Ovary (tissue), 9 donors: ENCODE data around the gene SLC7A9. TPM values are rescaled to one million over a fixed set of nuclear protein-coding genes. Genes with fewer than 3 reads are reported as not detected.

Source experiments
- DNase-seq, 5 donors: peaks; one replicate each; pipeline ENCODE4 v3.0.0-alpha.2; 2019 to 2020
- H3K27ac ChIP-seq, 2 donors: fragments of 200-600 bp; one replicate each; pipeline versions ENCODE4 v1.5.1 to v1.8.0; 2019 to 2022
- H3K27me3 ChIP-seq: fragments of 200-600 bp; one replicate; pipeline ENCODE4 v1.8.0; 2022
- H3K36me3 ChIP-seq: fragments of 200-600 bp; sonication (generic); one replicate; pipeline ENCODE4 v1.5.1; 2019
- H3K4me1 ChIP-seq: one replicate; pipeline ENCODE4 v1.8.1; 2013; ENCODE audit warnings: mild to moderate bottlenecking, moderate library complexity; ENCODE audit not compliant: insufficient read depth
- H3K4me3 ChIP-seq: fragments of 200-600 bp; sonication (generic); one replicate; pipeline ENCODE4 v1.5.1; 2017
- H3K9me3 ChIP-seq, 2 donors: fragments of 200-600 bp in 1 of 2; sonication (generic) in 1 of 2; one replicate each; pipeline versions ENCODE4 v1.5.1 to v1.8.1; 2013 to 2019; ENCODE audit warnings: mild to moderate bottlenecking in 1 of 2, moderate library complexity in 1 of 2
- EP300 ChIP-seq: sonication (generic); formaldehyde crosslinking; IDR thresholded peaks from one replicate; pipeline ENCODE4 v1.6.1; 2017; ENCODE audit warnings: antibody characterized with exemption
- POLR2A ChIP-seq: fragments of 450-650 bp; IDR thresholded peaks from one replicate; pipeline ENCODE4 v1.6.1; 2017; ENCODE audit warnings: antibody characterized with exemption, mild to moderate bottlenecking, moderate library complexity
- WGBS, 3 donors: extraction: QIAGEN DNeasy Blood & Tissue Kit in 1 of 3; methylation state at CpG; one replicate each; pipeline versions ENCODE4 v1.1.5 to v1.1.7; 2013 to 2017; 5-methylcytosine and 5-hydroxymethylcytosine counted together
- intact Hi-C, 4 donors: fragments of 100-400 bp; cut with DNase I; formaldehyde crosslinking; loops; one replicate each; pipeline versions ENCODE4 v1.11.0 to v1.15.1; 2022 to 2023
- polyA plus RNA-seq, 2 donors: library from polyadenylated mRNA; stranded (reverse); fragments of 200-250 nt in 1 of 2; fragments of 350-450 nt in 1 of 2; fragmentation: Illumina TruSeq in 1 of 2; extraction: RNeasy Lipid Tissue Mini Kit (QIAGEN cat#74804) in 1 of 2; gene quantifications; one replicate each; pipeline ENCODE4 v1.2.3, GENCODE V29; 2013 to 2014
- total RNA-seq, 7 donors: library from RNA; depleted of rRNA in 2 of 7; stranded (reverse); fragments of >200 nt in 2 of 7; fragmentation: NEBNext Ultra II Directional in 3 of 7; extraction: Animal tissue kit (Norgen Biotek cat#: 25700) in 3 of 7; gene quantifications; one replicate each; pipeline versions ENCODE4 v1.1.0 to v1.2.4, GENCODE V29; 2016 to 2023
- TF ChIP-seq, protein P1 (sequence below), 3 donors: fragments of 450-650 bp in 2 of 3; fragments of 200-600 bp in 1 of 3; IDR thresholded peaks; one replicate each; pipeline versions ENCODE4 v1.5.1 to v1.8.0; 2016 to 2022; ENCODE audit warnings: antibody characterized with exemption in 3 of 3, mild to moderate bottlenecking in 1 of 3
- donor health status: DM: no; HTN: no; CAD: no; lungs with moderate emphysema.
- donor health status: DM: no; HTN: no; CAD: no.
- donor health status: Bipolar disorder and iron deficiency.
- donor health status: DM: yes; HTN: yes; CAD: no.
- donor health status: DM: no; HTN: no; CAD: no.
- donor health status: DM: yes; HTN: yes; CAD: no.

SLC7A9 gene
- total and polyA plus RNA-seq, 9 donors: 0.23 to 0.95 (median 0.64) TPM

DNA sequence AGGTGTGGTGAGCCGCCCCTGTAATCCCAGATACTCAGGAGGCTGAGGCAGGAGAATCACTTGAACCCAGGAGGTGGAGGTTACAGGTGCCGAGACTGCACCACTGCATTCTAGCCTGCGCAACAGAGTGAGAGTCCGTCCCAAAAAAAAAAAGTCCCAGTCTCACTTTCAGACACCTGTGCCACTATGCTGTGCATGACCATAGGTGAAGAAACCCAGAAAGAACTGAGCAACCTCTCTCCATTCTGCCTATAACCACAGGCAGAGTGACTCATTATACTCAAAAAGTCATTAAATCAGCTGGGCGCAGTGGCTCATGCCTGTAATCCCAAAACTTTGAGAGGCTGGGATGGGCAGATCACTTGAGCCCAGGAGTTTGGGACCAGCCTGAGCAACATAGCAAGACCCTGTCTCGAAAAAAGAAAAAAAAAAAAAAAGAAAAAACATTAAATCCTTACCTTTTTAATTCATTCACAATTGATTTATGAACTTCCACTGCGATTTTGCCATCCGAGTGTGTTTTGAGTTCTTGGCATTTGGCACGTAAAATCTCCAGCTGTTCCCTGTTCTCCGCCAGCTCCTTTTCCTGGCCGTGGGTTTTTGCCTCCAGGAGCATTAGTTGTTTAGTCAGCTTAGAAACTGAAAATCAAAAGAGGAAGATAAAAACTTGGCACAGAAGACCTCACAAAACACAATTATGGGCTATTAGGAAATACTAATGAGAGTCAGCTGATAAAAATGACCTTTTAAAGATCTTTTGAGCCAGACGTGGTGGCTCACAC, 45.5 kb upstream of the SLC7A9 start:
- Histone ChIP-seq H3K9me3 (no peaks in the 10 kb centered on the region), H3K27me3 (no peaks in the 10 kb centered on the region), H3K4me1 (no peaks in the 10 kb centered on the region), H3K27ac (no peak overlapping the region), H3K36me3 (no peaks in the 10 kb centered on the region), H3K4me3 (no peak overlapping the region)
- no peak for DNase-seq
- intact Hi-C loops: no loop called here
- 72 to 85% (median 73%) methylated on average over 12 of the region's 12 CpGs for WGBS, 3 donors
- TF ChIP-seq, protein P1, sequence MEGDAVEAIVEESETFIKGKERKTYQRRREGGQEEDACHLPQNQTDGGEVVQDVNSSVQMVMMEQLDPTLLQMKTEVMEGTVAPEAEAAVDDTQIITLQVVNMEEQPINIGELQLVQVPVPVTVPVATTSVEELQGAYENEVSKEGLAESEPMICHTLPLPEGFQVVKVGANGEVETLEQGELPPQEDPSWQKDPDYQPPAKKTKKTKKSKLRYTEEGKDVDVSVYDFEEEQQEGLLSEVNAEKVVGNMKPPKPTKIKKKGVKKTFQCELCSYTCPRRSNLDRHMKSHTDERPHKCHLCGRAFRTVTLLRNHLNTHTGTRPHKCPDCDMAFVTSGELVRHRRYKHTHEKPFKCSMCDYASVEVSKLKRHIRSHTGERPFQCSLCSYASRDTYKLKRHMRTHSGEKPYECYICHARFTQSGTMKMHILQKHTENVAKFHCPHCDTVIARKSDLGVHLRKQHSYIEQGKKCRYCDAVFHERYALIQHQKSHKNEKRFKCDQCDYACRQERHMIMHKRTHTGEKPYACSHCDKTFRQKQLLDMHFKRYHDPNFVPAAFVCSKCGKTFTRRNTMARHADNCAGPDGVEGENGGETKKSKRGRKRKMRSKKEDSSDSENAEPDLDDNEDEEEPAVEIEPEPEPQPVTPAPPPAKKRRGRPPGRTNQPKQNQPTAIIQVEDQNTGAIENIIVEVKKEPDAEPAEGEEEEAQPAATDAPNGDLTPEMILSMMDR (IDR thresholded peaks at IDR 0.05): no peak
- TF ChIP-seq POLR2A (no peak), EP300 (no peak)

DNA sequence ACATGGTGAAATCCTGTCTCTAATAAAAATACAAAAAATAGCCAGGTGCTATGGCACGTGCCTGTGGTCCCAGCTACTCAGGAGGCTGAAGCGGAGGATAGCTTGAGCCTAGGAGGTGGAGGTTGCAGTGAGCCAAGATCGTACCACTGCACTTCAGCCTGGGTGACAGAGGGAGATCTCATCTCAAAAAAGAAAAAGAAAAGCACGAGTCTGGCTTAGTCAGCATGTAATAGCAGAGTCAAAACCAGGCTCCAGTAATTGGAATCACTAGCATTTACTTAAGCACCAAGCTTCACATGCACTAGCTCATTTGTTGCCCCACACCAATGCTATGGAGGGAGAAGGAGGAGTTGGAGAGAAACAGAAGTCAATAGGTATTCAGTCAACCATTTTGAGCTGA, 41.9 kb upstream of the SLC7A9 start:
- no peaks in the 10 kb centered on the region for H3K27me3 ChIP-seq
- DNase-seq: no peak
- H3K9me3 ChIP-seq: no peaks in the 10 kb centered on the region
- intact Hi-C loops: no loop called here
- no peaks in the 10 kb centered on the region for H3K4me1 ChIP-seq
- no peak for TF ChIP-seq POLR2A
- TF ChIP-seq, protein P1 (IDR thresholded peaks at IDR 0.05): no peak
- no peak for TF ChIP-seq EP300
- no peak overlapping the region for H3K4me3 ChIP-seq
- H3K36me3 ChIP-seq: no peaks in the 10 kb centered on the region
- H3K27ac ChIP-seq: no peak overlapping the region
- WGBS, 3 donors: 95 to 97% (median 96%) methylated on average over 4 of the region's 4 CpGs

DNA sequence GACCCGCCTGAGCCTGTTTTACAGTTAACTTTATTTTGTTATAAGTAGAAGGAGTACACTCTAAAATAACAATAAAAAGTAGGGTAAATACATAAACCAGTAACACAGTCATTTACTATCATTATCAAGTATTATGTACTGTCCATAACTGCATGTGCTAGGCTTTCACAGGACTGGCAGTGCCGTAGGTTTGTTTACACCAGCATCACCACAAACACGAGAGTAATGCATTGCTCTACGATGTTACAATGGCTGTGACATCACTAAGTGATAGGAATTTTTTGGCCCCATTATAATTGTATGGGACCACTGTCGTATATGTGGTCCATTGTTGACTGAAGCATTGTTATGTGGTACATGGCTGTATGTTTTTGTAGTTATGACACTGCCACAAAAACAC, 41.3 kb upstream of the SLC7A9 start:
- H3K27me3 ChIP-seq: no peaks in the 10 kb centered on the region
- 83 to 95% (median 93%) methylated on average over 5 of the region's 5 CpGs for WGBS, 3 donors
- H3K9me3 ChIP-seq: no peaks in the 10 kb centered on the region
- no peak for DNase-seq
- no peaks in the 10 kb centered on the region for H3K4me1 ChIP-seq
- H3K36me3 ChIP-seq: no peaks in the 10 kb centered on the region
- intact Hi-C loops: no loop called here
- no peak overlapping the region for H3K27ac ChIP-seq
- no peak overlapping the region for H3K4me3 ChIP-seq
- TF ChIP-seq, protein P1 (IDR thresholded peaks at IDR 0.05): no peak
- TF ChIP-seq POLR2A (no peak), EP300 (no peak)

DNA sequence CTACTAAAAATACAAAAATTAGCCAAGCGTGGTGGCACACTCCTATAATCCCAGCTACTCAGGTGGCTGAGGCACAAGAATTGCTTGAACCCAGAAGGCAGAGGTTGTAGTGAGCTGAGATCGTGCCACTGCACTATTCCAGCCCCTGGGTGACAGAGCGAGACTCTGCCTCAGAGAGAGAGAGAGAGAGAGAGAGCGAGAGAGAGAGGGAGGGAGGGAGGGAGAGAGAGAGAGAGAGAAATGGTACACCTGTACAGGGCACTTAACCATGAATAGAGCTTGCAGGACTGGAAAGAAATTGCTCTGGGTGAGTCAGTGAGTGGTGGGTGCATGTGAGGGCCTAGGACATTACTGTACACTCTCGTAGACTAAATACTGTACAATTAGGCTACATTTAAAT, 40.5 kb upstream of the SLC7A9 start:
- no peak overlapping the region for H3K27ac ChIP-seq
- no peaks in the 10 kb centered on the region for H3K27me3 ChIP-seq
- WGBS, 3 donors: 94 to 98% (median 97%) methylated on average over 5 of the region's 5 CpGs
- intact Hi-C loops: no loop called here
- no peaks in the 10 kb centered on the region for H3K4me1 ChIP-seq
- peaks cover 0 to 3% of the 10 kb centered on the region in 2 donors for H3K9me3 ChIP-seq
- no peak for DNase-seq
- H3K4me3 ChIP-seq: no peak overlapping the region
- H3K36me3 ChIP-seq: no peaks in the 10 kb centered on the region
- TF ChIP-seq, protein P1 (IDR thresholded peaks at IDR 0.05): no peak
- TF ChIP-seq EP300 (no peak), POLR2A (no peak)
